ENCODE measurements around the gene ZNF90. TPM values are rescaled to one million over a fixed set of nuclear protein-coding genes. Genes with fewer than 3 reads are reported as not detected.
"Not testable (repeated sequence)": the region's sequence is repeated elsewhere in the genome, so short reads cannot be mapped to it uniquely, and the experiment has no call there.

ZNF90 gene
- total and polyA plus RNA-seq, 2 donors from 2014 or later, result 2.3 to 4.7 TPM

DNA sequence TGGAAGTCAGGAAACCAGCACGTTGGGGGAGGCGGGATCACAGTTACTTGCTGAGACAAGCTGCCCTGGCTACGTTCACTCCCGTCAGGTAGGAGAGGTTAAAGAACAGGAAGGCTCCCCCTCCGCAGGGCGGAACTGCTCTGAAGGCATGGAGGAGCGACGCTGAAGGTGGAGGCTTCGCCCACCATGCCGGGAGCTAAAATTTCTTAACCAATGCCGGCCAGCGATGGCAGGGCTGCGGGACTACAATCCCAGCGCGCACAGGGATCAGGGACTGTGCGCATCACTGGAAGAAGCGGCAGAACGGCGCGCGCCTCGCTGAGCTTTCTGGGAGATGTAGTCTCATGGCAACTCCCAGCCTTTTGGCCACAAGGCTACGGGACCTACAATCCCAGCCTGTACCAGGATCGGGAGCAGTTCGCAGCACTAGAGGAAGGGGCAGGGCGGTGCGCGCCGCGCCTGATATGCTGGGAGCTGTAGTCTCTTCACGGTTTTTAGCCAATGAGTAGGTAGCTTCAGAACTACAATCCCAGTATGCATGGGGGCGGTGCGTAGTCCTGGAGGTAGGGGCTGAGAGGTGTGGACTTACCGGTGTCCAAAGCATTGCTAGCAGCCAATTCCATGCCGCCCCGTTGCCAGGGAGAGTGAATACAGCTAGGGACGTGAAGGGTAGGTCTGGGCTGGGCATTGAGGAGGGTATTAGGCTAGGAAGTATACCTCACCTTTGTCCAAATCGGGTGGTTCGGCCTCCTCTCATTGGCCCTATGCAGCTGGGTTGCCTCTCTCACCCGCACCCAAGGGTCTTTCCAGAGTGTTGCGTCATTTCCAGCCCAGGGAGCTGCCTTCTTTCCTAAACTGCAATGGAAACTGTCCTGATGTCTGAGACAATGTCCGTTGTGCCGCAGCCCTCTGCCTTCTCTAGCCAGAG, 25.7 kb upstream of the ZNF90 start:
- TF ChIP-seq, protein P1, sequence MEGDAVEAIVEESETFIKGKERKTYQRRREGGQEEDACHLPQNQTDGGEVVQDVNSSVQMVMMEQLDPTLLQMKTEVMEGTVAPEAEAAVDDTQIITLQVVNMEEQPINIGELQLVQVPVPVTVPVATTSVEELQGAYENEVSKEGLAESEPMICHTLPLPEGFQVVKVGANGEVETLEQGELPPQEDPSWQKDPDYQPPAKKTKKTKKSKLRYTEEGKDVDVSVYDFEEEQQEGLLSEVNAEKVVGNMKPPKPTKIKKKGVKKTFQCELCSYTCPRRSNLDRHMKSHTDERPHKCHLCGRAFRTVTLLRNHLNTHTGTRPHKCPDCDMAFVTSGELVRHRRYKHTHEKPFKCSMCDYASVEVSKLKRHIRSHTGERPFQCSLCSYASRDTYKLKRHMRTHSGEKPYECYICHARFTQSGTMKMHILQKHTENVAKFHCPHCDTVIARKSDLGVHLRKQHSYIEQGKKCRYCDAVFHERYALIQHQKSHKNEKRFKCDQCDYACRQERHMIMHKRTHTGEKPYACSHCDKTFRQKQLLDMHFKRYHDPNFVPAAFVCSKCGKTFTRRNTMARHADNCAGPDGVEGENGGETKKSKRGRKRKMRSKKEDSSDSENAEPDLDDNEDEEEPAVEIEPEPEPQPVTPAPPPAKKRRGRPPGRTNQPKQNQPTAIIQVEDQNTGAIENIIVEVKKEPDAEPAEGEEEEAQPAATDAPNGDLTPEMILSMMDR (IDR thresholded peaks at IDR 0.05; ENCODE audit: borderline replicate concordance, extremely low read depth, insufficient read depth), result peak; percentile 13

GRCh38 chr19:20058738-20059137, 19.1 kb upstream of the ZNF90 start:
- DNase-seq; H3K27ac ChIP-seq (ENCODE audit: low read depth in 2 of 2, low read length in 2 of 2); H3K36me3 ChIP-seq (ENCODE audit: control insufficient read depth in 2 of 3, insufficient read depth in 3 of 3, low read length in 3 of 3); intact Hi-C loops (cut with DNase I); H3K4me3 ChIP-seq (ENCODE audit: low read length in 3 of 3); H3K9ac ChIP-seq (ENCODE audit: low read length in 3 of 3); FAIRE-seq; H3K9me3 ChIP-seq (ENCODE audit: control insufficient read depth in 2 of 3, insufficient read depth in 1 of 3, low read length in 3 of 3); H3K27me3 ChIP-seq (ENCODE audit: control insufficient read depth, insufficient read depth, low read length); H3K4me1 ChIP-seq (ENCODE audit: control insufficient read depth in 2 of 3, insufficient read depth in 2 of 3, low read depth in 1 of 3, low read length in 3 of 3): not testable (repeated sequence)

More for the DNA sequence above, 25.7 kb upstream of the ZNF90 start:
- peak; percentile 98 to 99 (median 99) for DNase-seq
- H3K4me3 ChIP-seq (ENCODE audit: low read length in 3 of 3), result peak overlapping the region; percentile 97 to 100 (median 98)
- H3K9ac ChIP-seq (ENCODE audit: low read length in 3 of 3), result peak overlapping the region; percentile 84 to 100 (median 85)
- no peaks in the 10 kb centered on the region for H3K27me3 ChIP-seq (ENCODE audit: control insufficient read depth, insufficient read depth, low read length)
- intact Hi-C loops (cut with DNase I), result no loop called here
- FAIRE-seq, result peak; percentile 98
- no peaks in the 10 kb centered on the region for H3K9me3 ChIP-seq (ENCODE audit: control insufficient read depth in 2 of 3, insufficient read depth in 1 of 3, low read length in 3 of 3)
- H3K27ac ChIP-seq (ENCODE audit: low read depth in 2 of 2, low read length in 2 of 2), result peak overlapping the region; percentile 72 to 85
- no peaks in the 10 kb centered on the region for H3K36me3 ChIP-seq (ENCODE audit: control insufficient read depth in 2 of 3, insufficient read depth in 3 of 3, low read length in 3 of 3)
- peaks cover 0 to 8% (median 0%) of the 10 kb centered on the region in 3 donors for H3K4me1 ChIP-seq (ENCODE audit: control insufficient read depth in 2 of 3, insufficient read depth in 2 of 3, low read depth in 1 of 3, low read length in 3 of 3)

DNA sequence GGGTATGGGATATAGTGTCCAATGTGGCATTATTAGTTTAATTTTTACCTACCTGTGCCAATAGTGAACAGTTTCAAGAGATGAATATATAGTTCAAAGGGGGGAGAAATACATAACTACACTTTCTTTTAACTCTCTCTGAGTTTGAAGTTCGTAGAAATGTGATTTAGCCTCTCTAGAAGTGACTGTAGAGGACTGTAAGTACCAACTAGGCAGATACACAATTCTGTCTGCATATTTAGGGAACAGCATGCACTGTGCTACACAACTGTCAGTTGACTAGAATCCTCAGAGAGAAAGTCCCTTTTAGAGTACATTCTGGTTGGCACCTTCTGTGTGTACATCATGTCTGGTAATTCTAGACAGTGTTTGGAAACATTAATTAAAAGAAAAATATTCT, 17.5 kb upstream of the ZNF90 start:
- H3K4me3 ChIP-seq (ENCODE audit: low read length in 3 of 3), result no peak overlapping the region
- no peaks in the 10 kb centered on the region for H3K4me1 ChIP-seq (ENCODE audit: control insufficient read depth in 2 of 3, insufficient read depth in 2 of 3, low read depth in 1 of 3, low read length in 3 of 3)
- TF ChIP-seq, protein P1 (IDR thresholded peaks at IDR 0.05; ENCODE audit: borderline replicate concordance, extremely low read depth, insufficient read depth), result no peak
- H3K27me3 ChIP-seq (ENCODE audit: control insufficient read depth, insufficient read depth, low read length), result no peaks in the 10 kb centered on the region
- H3K9me3 ChIP-seq (ENCODE audit: control insufficient read depth in 2 of 3, insufficient read depth in 1 of 3, low read length in 3 of 3), result no peaks in the 10 kb centered on the region
- H3K9ac ChIP-seq (ENCODE audit: low read length in 3 of 3), result no peak overlapping the region
- intact Hi-C loops (cut with DNase I), result no loop called here
- DNase-seq, result no peak
- no peak overlapping the region for H3K27ac ChIP-seq (ENCODE audit: low read depth in 2 of 2, low read length in 2 of 2)
- no peaks in the 10 kb centered on the region for H3K36me3 ChIP-seq (ENCODE audit: control insufficient read depth in 2 of 3, insufficient read depth in 3 of 3, low read length in 3 of 3)
- FAIRE-seq, result no peak

GRCh38 chr19:20066861-20067260, 10.9 kb upstream of the ZNF90 start:
- TF ChIP-seq, protein P1 (IDR thresholded peaks at IDR 0.05; ENCODE audit: borderline replicate concordance, extremely low read depth, insufficient read depth), result no peak
- intact Hi-C loops (cut with DNase I), result no loop called here
- Histone ChIP-seq H3K9me3 (ENCODE audit: control insufficient read depth in 2 of 3, insufficient read depth in 1 of 3, low read length in 3 of 3) (no peaks in the 10 kb centered on the region), H3K27ac (ENCODE audit: low read depth in 2 of 2, low read length in 2 of 2) (no peak overlapping the region), H3K36me3 (ENCODE audit: control insufficient read depth in 2 of 3, insufficient read depth in 3 of 3, low read length in 3 of 3) (no peaks in the 10 kb centered on the region), H3K9ac (ENCODE audit: low read length in 3 of 3) (no peak overlapping the region), H3K4me1 (ENCODE audit: control insufficient read depth in 2 of 3, insufficient read depth in 2 of 3, low read depth in 1 of 3, low read length in 3 of 3) (no peaks in the 10 kb centered on the region), H3K4me3 (ENCODE audit: low read length in 3 of 3) (no peak overlapping the region), H3K27me3 (ENCODE audit: control insufficient read depth, insufficient read depth, low read length) (no peaks in the 10 kb centered on the region)
- DNase-seq (no peak), FAIRE-seq (no peak)
